Adrenal gland (tissue), 12 donors: ENCODE results near the gene ARHGAP26. TPM values are rescaled to one million over a fixed set of nuclear protein-coding genes. Genes with fewer than 3 reads are reported as not detected.

ENCODE experiments used
- DNase-seq, 7 donors: peaks; one replicate each; pipeline ENCODE4 v3.0.0-alpha.2; 2019 to 2020
- H3K27ac ChIP-seq, 5 donors: fragments of 200-600 bp; sonication (generic) in 4 of 5; 1 replicate in 3 of 5; 2 replicates in 2 of 5; pipeline versions ENCODE4 v1.5.1 to v1.8.0; 2016 to 2020; ENCODE audit warnings: mild to moderate bottlenecking in 1 of 5
- H3K27me3 ChIP-seq: fragments of 200-600 bp; 2 replicates; pipeline ENCODE4 v1.8.0; 2021
- H3K36me3 ChIP-seq, 2 donors: fragments of 200-600 bp; replicated peaks in 1 of 2; 1 replicate in 1 of 2; 2 replicates in 1 of 2; pipeline versions ENCODE4 v1.5.1 to v1.8.0; 2018 to 2022
- H3K4me1 ChIP-seq, 2 donors: fragments of 200-600 bp; replicated peaks in 1 of 2; 1 replicate in 1 of 2; 2 replicates in 1 of 2; pipeline versions ENCODE4 v1.5.1 to v1.8.0; 2018 to 2021
- H3K4me3 ChIP-seq, 4 donors: fragments of 200-600 bp; sonication (generic) in 3 of 4; one replicate each; pipeline ENCODE4 v1.5.1; 2016 to 2018
- H3K9me3 ChIP-seq, 3 donors: fragments of 200-600 bp; sonication (generic) in 1 of 3; replicated peaks in 1 of 3; 1 replicate in 2 of 3; 2 replicates in 1 of 3; pipeline versions ENCODE4 v1.5.1 to v1.8.0; 2016 to 2021
- POLR2A ChIP-seq, 2 donors: fragments of 450-650 bp; IDR thresholded peaks; one replicate each; pipeline ENCODE4 v1.6.1; 2017; ENCODE audit warnings: antibody characterized with exemption in 2 of 2, mild to moderate bottlenecking in 2 of 2, moderate library complexity in 1 of 2
- WGBS, 4 donors: extraction: QIAGEN DNeasy Blood & Tissue Kit in 2 of 4; methylation state at CpG; one replicate each; pipeline versions ENCODE4 v1.1.5 to v1.1.7; 2013 to 2017; 5-methylcytosine and 5-hydroxymethylcytosine counted together
- intact Hi-C, 2 donors: fragments of 100-400 bp; cut with DNase I; formaldehyde crosslinking; loops; one replicate each; pipeline versions ENCODE4 v1.14.1 to v1.15.0; 2022 to 2023
- polyA plus RNA-seq, 3 donors: library from polyadenylated mRNA; stranded (reverse); fragments of 200-250 nt in 2 of 3; fragments of 350-450 nt in 1 of 3; fragmentation: Illumina TruSeq in 1 of 3; extraction: RNeasy Lipid Tissue Mini Kit (QIAGEN cat#74804) in 1 of 3; gene quantifications; one replicate each; pipeline ENCODE4 v1.2.3, GENCODE V29; 2013 to 2014
- total RNA-seq, 9 donors: library from RNA; depleted of rRNA in 4 of 9; stranded (reverse); fragments of >200 nt in 4 of 9; fragments of 120-200 nt in 1 of 9; fragmentation: NEBNext Ultra II Directional in 1 of 9; extraction: Animal tissue kit (Norgen Biotek cat#: 25700) in 1 of 9; gene quantifications; one replicate each; pipeline versions ENCODE4 v1.1.0 to v1.2.4, GENCODE V29; 2013 to 2023
- TF ChIP-seq, protein P1 (sequence below), 6 experiments: fragments of 450-650 bp in 4 of 6; fragments of 200-600 bp in 2 of 6; sonication (generic) in 1 of 6; IDR thresholded peaks; 1 replicate in 5 of 6; 2 replicates in 1 of 6; pipeline versions ENCODE4 v1.5.1 to v1.8.0; 2016 to 2021; ENCODE audit warnings: antibody characterized with exemption in 6 of 6, mild to moderate bottlenecking in 2 of 6, moderate library complexity in 1 of 6
- donor health status: healthy with polysubstance abuse.
- donor health status: Bipolar disorder and iron deficiency.
- donor health status: DM: yes; HTN: yes; CAD: no.
- donor health status: DM: no; HTN: no; CAD: no.
- donor health status: DM: no; HTN: no; CAD: no.
- donor health status: DM: yes; HTN: yes; CAD: no.

The ARHGAP26 gene
- total and polyA plus RNA-seq, 12 donors, result 3.0 to 21.7 (median 10.8) TPM

DNA sequence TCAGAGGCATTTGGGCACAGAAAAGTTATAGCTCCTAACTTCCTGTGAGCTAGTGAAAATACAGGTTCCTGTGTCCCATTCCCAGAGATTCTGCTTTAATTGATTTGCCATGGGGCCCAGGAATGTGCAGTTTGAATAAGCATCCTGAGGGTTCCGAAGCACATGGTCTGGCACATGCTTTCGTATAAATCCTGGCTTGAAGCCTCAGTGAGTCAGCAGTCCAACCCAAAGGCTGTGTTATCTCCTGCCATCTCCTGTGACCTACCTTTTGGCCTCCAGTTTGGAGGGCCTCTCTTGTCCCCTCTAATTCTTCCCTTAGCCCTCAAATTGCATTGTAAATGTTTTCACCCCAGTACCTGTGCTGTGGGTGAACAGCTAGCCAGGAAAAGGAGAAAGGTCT, 449.5 kb downstream of the ARHGAP26 start:
- intact Hi-C loops, result no loop called here
- DNase-seq, result peak in 5 of 7 donors; percentile 31 to 52 (median 36)
- no peaks in the 10 kb centered on the region for H3K9me3 ChIP-seq
- no peaks in the 10 kb centered on the region for H3K27me3 ChIP-seq
- H3K27ac ChIP-seq, result no peak overlapping the region
- no peak overlapping the region for H3K4me3 ChIP-seq
- TF ChIP-seq, protein P1, sequence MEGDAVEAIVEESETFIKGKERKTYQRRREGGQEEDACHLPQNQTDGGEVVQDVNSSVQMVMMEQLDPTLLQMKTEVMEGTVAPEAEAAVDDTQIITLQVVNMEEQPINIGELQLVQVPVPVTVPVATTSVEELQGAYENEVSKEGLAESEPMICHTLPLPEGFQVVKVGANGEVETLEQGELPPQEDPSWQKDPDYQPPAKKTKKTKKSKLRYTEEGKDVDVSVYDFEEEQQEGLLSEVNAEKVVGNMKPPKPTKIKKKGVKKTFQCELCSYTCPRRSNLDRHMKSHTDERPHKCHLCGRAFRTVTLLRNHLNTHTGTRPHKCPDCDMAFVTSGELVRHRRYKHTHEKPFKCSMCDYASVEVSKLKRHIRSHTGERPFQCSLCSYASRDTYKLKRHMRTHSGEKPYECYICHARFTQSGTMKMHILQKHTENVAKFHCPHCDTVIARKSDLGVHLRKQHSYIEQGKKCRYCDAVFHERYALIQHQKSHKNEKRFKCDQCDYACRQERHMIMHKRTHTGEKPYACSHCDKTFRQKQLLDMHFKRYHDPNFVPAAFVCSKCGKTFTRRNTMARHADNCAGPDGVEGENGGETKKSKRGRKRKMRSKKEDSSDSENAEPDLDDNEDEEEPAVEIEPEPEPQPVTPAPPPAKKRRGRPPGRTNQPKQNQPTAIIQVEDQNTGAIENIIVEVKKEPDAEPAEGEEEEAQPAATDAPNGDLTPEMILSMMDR (IDR thresholded peaks at IDR 0.05), result no peak
- TF ChIP-seq POLR2A (IDR thresholded peaks at IDR 0.05), result no peak
- WGBS, 4 donors, result 24 to 52% (median 43%) methylated on average over 2 of the region's 2 CpGs
- H3K4me1 ChIP-seq, result no peaks in the 10 kb centered on the region
- no peaks in the 10 kb centered on the region for H3K36me3 ChIP-seq

DNA sequence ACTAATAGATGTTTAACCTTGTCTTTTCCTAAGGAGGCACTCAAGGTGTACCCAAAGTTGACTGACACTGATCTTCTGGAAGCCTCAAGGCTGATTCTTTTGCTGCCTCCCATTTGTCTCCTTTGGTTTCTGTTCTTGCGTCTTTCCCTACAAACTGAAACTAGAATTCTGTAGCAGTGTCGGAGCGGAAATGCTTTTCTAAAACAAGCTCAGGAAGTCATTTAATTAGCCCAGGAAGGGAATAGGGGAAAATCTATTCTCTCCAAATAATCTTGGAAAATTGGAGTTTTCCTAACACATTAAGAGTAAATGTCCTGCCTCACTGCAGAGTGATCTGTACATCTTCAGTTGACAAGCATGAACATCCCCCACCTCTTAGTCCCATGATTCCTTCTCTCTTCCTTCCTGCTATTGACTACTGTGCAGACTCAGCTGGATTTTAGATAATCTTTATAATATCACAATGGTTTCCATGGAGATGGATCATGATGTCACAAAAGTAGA, 450.6 kb downstream of the ARHGAP26 start:
- H3K9me3 ChIP-seq, result no peaks in the 10 kb centered on the region
- H3K4me1 ChIP-seq, result no peaks in the 10 kb centered on the region
- no peak for DNase-seq
- no peaks in the 10 kb centered on the region for H3K36me3 ChIP-seq
- peak overlapping the region in 2 of 5 donors; percentile 41 to 72 for H3K27ac ChIP-seq
- H3K4me3 ChIP-seq, result no peak overlapping the region
- H3K27me3 ChIP-seq, result no peaks in the 10 kb centered on the region
- intact Hi-C loops, result no loop called here
- TF ChIP-seq POLR2A (IDR thresholded peaks at IDR 0.05), result no peak
- TF ChIP-seq, protein P1 (IDR thresholded peaks at IDR 0.05), result no peak
- 64 to 80% (median 72%) methylated on average over 3 of the region's 3 CpGs for WGBS, 4 donors

DNA sequence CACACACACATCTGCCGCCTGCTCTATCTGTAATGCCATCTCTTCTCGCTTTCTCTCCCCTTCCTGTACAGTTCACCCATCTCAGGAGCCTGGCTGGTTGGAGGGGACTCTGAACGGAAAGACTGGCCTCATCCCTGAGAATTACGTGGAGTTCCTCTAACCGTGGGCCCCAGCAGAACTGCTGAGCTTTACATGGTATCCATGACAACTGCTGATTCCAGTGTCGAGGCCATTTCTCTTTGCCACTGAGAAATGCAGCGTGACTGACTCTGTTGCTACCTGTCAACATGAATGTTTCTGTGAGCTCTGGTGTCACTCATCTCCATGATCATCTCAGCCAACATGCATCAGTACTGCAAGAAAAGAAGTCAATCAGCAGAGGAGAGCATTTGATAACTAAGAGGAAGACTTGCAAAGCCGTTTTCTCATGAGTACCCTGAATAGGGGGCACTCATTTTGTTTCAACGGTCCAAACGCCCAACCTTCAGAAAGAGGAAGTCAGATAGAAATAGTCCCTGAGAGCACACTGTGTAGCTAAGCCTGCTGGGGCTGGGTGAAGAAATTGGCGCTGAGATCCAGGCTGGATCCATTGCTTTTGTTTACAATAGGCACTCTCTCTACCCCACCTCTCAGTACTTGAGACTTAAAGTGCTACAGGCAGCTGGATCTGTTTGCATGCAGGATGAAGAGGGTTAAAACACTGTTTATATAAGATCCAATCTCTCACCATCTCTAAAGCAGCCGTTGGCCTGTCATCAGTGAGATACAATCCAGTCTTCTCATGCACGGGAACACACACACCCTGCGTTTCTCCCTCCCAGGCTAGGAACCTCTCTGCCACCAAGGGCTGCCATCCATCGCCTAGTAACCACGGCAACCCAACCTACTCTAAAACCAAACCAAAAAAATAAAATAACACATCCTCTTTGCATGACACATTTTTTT, 452.4 kb downstream of the ARHGAP26 start:
- WGBS, 4 donors, result 61 to 74% (median 65%) methylated on average over 16 of the region's 16 CpGs
- no peaks in the 10 kb centered on the region for H3K27me3 ChIP-seq
- no peak overlapping the region for H3K27ac ChIP-seq
- no peak overlapping the region for H3K4me3 ChIP-seq
- H3K4me1 ChIP-seq, result no peaks in the 10 kb centered on the region
- no peaks in the 10 kb centered on the region for H3K36me3 ChIP-seq
- no peak for TF ChIP-seq POLR2A (IDR thresholded peaks at IDR 0.05)
- TF ChIP-seq, protein P1 (IDR thresholded peaks at IDR 0.05), result no peak
- intact Hi-C loops, result no loop called here
- H3K9me3 ChIP-seq, result no peaks in the 10 kb centered on the region
- DNase-seq, result peak in 1 of 7 donors; percentile 61

DNA sequence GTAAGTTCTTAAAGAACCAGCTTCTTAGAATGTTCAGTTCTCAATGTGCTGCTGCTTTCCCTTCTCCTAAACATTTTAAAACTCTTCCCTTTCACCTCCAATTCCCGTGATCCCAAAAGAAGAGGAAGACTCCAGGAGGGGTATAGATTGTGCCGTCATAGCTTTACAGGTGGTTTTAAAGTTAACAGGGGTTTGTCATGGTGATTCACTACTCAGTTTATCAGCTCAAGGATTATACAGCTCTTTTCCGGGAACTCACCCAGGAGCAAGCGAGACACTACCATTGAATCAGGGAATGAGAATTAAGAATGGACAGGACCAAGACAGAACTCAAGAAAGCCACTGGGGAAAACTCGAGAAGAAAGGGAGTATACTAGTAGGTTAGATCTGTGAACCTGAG, 454.5 kb downstream of the ARHGAP26 start:
- 78 to 91% (median 87%) methylated on average over 5 of the region's 5 CpGs for WGBS, 4 donors
- TF ChIP-seq, protein P1 (IDR thresholded peaks at IDR 0.05), result no peak
- TF ChIP-seq POLR2A (IDR thresholded peaks at IDR 0.05), result no peak
- DNase-seq, result no peak
- no peak overlapping the region for H3K27ac ChIP-seq
- H3K27me3 ChIP-seq, result no peaks in the 10 kb centered on the region
- intact Hi-C loops, result no loop called here
- no peaks in the 10 kb centered on the region for H3K9me3 ChIP-seq
- no peak overlapping the region for H3K4me3 ChIP-seq
- peaks cover 5 to 6% of the 10 kb centered on the region in 2 donors for H3K4me1 ChIP-seq
- no peaks in the 10 kb centered on the region for H3K36me3 ChIP-seq
